ENCODE results near the gene CALML5.

CALML5 gene

DNA sequence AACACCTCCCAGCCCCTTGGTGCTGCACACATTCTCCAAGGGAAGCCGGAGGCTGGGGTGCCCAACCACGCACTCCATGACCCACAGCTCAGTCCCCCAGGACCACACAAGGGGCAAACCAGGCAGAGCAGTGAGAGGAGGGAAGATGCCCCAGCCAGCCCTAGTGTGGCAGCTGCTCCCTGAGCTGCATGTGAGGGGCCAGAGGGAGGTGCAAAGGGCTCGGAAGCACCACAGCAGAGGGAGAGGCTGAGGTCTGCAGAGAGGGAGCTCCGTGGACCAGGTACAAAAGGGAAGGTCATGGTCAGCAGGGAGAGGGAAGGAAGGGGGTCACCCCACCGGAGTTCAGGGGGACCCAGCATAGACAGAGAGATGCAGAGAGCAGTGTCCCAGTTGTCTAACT is 1.5 kb upstream of the CALML5 start:
- no peak for DNase-seq (ENCODE audit: low spot score)

DNA sequence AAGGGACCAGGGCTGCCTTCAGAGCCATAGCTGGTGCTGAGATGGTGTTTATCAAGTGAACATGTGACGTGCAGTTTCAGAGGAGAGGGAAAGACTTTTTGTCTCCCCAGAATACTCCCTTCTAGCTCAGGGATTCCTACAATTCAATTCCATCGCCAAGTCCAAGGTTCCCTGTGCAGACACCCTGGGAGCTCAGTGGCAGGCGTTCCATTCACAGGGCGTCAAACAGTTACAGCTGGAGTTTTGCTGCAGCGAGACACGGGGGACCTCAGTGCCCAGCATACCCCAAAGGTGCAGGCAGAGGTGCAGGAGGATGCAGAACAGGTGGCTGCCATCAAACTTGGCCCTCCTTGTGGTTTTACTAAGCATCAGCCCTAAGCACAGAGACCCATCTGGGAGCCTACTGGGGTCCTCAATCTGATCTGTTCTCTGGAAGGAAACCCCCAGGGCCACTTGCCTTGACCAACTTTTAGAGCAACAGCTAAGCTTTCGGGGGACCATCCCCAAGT is 846 bp upstream of the CALML5 start:
- DNase-seq (ENCODE audit: low spot score): no peak

DNA sequence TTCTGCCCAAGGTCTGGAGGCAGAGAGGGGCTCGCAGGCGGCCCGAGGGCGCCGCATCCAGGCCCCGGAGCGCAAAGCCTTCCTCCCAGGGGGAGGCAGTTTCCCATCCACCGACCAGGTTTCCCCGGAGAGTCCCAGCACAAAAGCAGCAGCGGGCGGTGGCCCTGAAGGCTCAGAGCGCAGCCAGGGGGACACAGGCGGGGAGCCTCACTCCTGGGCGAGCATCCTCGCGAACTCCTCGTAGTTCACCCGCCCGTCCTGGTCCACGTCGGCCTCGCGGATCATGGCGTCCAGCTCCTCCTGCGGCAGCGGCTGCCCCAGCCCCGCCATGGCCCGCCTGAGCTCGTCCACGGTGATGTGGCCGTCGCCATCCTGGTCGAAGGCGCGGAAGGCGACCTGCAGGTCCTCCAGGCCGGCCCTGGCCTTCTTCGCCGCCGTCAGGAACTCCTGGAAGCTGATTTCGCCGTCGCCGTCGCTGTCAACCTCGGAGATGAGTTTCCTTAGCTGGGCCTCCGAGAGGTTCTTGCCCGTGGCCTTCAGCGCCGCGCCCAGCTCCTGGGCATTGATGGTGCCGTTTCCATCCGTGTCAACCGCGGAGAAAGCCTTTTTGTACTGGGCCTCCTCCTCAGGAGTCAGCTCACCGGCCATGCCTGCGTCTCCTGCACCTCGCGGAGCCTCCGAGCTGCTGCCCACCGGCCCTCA is 428 bp downstream of the CALML5 start:
- no peak for DNase-seq (ENCODE audit: low spot score)

DNA sequence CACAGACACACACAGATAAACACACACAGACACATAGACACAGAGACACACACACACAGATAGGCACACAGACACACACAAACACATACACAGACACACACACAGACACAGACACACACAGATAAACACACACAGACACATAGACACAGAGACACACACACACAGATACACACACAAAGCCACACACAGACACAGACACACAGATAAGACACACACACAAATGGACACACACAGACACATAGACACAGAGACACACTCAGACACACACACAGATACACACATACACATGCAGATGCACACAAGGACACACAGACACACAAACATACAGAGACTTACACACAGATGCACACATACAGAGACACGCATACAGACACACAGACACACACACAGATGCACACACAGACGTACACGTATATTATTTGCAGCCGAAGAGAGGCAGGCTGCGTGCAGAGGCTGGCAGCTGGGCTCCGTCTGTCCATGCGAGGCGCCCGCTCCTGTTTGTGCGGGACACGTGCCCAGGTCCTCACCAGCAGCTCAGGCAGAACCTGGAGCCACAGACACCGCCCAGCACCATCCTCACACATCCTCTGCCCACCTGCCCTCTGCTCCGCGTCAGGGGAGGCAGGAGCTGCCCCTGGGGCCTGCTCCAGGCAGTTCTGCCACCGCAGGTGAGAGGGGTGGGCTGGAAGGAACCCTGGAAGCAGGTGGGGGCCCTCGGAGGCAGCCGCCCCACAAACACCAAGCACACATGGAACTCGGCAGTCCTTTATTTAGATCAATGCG is 1.2 kb downstream of the CALML5 start:
- DNase-seq (ENCODE audit: low spot score): no peak

DNA sequence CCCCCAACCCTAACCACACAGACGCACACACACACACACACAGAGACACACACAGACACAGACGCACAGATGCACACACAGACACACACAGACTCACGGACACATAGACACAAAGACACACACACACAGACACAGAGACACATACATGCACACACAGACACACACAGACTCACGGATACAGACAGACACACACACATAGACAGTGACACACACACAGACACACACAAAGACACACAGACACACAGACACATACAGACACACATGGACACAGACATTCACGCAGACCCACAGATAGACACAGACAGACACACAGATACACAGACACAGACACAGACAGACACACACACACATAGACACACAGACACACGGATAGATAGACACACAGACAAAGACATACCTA is 2.1 kb downstream of the CALML5 start:
- no peak for DNase-seq (ENCODE audit: low spot score)

DNA sequence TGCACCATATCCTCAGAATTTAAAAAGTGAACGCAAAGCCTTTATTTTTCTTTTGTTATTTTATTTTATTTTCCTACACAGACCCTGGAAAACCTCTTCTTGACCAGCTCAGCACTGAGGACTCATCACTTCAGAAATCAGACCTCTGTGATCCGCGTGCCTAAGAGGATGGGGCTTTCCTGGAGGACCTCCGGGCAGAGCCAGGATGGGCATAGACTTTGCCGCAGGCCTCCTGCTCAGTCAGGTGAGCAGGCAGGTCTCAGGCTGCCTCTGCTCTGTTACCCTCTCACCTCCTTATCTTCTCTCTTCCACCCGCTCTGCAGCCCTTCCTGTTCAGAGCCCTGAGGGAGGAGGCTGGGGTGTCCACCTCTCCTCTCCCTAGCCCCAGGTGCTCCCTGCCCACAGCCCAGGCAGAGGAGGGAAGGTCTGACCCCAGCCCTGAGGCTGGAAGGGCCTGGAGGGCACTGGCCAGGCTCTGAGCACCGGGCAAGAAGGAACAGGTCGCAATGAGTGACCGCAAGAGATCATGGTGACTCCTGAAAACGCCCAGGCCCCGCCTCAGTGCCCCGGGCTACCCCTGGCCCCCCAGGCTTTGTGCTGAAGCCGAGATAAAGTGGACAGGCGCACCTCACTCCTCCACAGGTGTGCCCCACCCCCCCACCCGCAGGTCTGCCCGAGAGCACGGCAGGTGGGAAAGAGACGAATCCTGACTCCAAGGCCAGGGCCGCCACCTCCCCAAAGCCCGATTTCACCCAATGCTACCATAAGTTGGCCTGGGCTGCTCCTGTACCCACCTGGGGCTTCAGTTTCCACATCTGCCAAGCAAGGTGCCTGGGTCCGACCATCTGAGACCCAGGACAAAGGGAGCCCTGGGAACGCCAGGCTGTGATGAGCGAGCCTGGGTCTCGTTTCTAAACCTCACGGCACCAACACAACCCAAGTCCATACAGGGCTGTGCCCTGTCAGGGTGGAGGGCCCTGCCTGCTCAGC is 2.8 kb downstream of the CALML5 start:
- no peak for DNase-seq (ENCODE audit: low spot score)

DNA sequence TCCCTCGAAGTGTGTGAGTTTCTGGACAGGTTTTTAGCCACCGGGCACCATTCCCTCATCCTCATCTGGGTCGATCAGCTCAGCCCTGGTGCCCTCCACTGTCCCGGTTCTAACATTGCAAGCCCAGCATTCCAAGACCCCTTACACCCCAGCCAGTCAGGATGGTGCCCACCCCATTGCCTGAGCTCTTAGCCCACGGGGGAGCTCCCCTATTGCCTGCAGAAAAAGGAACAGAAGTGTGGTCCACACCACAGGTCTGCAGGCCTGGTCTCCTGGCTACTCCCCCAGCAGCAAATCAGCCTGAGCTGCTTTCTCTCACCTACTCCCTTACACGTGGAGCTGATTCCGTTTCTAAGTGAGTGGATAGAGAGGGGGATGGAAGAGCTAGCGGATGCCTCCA is 4.8 kb downstream of the CALML5 start:
- DNase-seq (ENCODE audit: low spot score): no peak

DNA sequence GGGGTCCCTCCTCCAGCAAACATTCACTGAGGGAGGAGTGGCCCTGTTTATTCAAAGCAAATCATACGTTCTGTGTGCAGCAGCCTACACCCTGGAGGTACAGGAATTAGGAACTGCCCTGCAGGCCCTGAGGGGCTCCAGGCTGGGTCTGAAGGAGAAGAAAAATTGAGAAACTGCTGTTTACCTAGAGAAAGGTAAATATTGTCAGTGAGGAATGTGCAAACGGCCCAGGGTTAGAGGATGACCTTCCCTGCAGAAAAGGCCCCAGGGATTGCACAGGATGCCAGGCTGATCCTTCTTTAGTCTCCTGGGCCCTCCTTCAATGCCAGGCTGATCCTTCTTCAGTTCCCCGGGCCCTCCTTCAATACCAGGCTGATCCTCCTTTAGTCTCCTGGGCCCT is 5.7 kb downstream of the CALML5 start:
- no peak for DNase-seq (ENCODE audit: low spot score)

DNA sequence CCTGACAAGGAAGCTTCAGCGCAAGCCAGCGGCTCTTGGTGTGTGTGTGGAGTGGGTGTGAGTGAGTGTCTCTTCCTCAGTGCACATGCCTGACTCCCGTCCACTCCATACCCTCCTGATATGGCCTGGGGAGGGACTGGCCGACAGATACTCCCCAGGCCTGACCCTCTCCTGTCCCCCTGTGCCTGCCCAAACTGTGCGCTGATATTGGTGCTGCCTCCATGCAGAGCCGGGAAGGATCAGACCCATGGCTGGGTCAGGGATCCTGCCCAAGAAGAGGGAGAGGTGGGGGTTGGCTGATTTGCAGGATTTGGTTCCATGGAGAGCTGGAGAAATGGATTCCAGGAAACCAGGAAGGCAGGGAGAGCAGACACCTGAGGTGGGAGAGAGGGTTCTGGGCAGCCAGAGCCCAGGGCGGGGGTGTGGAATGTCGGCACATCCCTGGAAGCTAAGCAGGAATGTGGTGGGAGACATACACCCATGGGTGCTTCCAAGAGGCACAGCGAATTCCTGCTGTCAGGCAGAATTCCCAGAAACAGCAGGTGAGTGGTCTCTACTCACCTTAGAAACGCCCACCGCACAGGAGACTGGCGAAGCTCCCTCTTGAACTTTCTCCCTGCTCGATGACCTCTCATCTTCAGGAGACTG is 6.3 kb downstream of the CALML5 start:
- DNase-seq (ENCODE audit: low spot score): no peak

DNA sequence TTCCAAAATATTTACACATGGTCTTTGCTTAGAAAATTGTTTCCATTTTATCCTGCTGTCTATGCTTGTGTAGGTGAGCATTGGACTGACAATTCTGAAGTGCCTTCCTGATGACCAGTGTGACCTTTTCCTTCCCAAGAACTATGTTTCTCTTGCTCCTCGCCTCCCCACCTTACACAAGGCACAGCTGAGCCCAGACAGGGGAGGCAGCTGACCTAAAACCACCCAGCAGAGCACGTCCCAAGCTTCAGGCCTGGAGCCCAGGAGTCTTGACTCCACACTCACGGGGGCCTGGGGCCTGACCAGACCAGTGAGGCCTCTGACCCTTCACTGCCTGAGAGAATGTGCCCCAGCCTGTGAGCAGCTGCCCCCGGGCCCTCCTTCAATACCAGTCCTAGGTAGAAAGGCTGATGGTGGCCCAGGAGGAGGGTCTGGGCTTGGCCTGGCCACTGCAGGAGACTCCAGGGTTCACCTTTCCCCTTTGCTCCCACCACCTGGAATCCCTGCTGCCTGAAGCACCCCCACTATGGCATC is 7.0 kb downstream of the CALML5 start:
- DNase-seq (ENCODE audit: low spot score): no peak

DNA sequence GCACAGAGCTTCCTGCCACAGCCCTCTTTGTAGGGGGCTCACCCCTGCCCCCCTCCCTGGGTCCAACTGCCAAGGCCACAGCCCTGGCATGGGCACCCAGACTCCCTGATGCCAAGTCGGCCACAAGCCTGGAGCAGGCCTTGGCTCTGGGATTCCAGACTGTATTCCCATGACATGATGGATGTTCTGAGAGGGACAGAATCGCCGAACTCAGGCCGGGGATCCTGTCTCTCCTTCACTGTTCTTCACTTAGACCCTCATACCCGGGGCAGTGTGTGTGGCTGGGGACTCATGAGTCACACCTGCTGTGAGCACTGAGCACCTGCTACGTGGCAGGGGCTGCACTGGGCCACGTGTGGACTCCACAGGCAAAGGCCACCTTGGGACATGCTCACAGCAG is 7.9 kb downstream of the CALML5 start:
- DNase-seq (ENCODE audit: low spot score): no peak

DNA sequence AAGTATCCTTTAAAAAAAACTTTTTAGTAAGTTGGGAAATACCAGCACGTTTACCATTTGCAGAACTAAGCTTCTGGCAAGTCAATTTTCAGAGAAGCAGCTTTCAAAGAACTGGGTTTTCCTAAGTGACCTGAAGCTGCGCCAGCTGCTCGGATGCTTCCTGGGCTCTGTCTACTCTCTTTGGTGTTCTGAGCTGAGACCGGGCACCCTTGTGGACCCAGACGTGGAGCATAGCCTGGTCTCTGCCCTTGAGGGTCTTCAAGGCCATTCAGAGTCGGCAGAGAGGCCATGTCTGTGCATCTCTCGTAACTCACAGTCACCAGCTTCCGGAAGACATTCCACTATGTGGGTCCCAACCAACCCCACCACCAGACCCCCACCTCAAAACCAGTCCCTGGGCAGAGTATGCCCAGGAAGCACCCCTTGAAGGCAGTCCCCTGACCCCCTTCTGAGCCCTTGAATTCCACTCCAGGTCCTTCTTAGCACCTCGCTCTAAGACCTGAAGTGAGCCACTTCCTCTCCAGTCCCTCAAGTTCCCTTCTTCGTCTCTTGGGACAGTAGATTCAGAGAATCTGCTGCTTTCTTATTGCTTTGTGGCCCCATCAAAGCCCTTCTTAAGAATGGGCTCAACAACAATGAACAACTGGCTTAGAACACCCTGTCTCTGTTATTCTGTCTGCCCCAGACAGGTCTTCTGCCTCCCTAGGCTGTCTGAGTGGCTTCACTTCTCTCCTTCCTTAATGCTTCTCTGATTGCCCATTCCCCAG is 8.5 kb downstream of the CALML5 start:
- DNase-seq (ENCODE audit: low spot score): no peak

DNA sequence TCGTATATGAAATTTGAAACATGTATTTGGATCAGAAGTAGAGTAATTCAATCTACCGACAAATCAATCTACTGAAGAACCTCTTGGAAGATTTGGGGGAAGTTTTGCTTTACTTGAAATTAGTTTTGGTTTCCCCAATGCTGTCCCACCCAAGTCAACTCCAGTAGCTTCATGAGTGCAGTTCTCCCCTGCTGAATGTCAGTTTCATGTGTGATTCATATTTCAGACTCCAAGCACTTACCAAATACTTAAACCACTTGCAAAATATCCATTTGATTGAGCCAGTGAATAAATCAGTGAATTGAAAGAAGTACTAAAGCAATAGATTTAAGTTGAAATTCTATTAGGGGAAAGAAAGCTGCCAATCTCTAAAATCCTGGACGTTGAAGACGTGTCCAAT is 9.3 kb downstream of the CALML5 start:
- DNase-seq (ENCODE audit: low spot score): no peak

DNA sequence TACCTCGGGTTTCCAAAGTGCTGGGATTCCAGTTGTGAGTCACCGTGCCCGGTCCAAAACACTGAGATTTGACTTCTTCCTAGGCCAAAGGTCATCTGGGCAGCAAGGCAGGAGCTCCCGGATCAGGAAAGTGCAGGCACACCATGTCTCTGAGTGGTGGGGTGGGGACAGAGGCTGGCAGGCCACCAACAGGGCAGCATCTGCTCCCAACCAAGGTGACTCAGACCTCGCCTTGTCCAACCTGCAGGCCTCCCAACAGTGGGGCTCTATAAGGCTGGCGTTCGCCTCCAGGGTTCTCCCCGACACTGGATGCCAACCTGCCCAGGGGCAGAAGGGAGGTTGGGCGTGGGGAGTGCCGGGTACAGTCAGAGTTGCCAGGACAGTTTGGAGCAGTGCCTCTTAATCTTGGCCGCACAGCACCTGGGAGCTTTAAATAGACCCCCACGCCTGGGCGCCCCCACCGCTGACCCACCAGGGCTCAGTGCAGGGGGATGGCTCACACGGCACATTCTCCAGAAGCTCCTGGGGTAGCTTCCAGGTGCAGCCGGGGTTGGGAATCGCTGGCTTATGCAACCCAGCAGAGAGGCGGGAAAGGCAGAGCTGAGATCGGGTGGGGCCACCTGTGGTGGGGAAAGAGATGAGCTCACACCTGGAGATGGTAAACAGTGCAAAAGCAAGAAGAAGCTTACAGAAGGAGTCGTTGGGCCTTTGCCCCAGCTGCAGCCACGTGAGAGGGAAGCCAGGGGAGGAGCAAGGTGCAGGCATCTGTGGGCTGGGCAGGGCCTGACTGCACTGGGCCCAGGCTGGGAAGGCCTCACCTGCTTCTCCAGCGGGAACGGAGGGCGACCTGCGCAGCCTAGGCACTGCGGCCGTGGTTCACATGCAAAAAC is 10.9 kb downstream of the CALML5 start:
- DNase-seq (ENCODE audit: low spot score): peak; percentile 74

DNA sequence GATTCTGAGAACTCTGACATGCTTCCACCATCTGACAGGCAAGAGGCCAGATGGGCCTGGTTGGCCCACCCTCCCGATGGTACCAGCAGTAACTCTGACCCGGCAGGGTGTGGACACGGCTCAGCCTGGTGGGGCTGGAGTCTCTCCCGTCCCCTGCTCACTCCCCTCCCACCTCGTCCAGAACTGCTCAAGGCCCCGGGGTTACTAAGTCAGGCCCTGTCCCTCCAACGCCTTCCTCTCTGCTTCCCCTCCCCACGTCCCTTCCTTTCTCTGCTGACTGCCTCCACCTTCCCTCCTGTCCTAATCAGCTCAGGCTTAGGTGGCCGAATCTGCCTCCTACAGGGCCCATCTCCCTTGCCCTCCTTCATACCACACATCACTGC is 12.5 kb downstream of the CALML5 start:
- DNase-seq (ENCODE audit: low spot score): no peak

DNA sequence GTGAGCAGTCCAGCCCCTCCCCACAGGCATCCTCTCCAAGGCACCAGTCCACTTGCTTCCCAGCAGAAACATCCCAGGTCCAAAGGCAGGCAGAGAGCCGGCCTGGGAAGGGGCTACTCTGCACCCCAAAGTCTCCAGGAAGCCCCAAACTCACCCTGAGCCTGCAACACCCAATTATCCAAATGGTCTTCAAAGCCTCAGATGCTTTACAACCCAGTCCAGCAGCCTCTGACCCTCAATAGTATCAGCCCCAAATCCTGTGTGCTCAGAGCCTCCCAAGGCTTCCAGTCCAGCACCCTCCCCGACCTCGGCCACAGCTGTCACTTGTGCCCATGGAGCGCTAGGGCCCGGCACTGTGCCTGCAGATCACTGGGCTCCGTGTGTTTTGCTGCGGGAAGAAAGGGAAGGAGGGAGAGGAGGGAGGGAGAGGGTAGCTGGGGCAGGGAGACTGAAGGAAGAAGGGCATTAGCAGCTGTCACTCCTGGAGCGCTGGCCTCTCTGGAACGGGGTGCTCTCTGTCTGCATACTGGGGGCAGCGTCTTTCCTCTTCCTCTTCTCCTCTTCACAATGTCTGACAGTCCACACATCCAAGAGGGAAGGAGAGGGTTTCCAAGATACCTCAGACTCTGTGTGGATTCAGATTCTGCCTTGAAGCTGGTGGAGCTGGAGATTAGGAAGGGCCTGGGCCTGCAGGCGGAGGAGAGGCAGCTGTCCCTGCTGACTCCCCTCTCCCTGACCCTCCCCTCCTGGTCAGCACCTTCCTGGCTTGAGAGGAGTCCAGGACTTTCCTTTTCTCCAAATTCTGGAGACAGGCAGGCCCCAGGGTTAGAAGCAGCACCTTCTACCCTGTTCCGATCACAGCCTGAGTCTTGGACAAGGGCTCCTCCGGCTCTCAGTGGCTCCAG is 13.2 kb downstream of the CALML5 start:
- no peak for DNase-seq (ENCODE audit: low spot score)

DNA sequence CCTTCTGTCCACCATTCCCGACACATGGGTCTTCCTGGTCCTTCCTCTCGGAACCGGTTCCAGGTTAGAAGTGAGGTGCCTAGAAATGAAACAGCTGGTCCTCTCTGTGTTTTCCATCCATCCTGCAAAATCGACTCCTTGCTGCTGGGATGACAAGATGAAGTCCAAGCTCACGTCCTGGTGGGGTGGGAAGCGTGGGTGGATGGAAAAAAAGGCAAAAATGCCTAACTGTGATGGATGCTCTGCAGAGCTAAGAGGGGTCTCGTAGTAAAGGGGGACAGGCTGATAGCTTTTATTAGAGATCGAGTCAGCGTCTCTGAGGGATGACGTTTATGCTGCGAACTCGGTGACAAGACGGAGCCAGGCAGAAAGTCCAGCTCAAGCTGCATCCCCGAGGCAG is 14.1 kb downstream of the CALML5 start:
- DNase-seq (ENCODE audit: low spot score): no peak

DNA sequence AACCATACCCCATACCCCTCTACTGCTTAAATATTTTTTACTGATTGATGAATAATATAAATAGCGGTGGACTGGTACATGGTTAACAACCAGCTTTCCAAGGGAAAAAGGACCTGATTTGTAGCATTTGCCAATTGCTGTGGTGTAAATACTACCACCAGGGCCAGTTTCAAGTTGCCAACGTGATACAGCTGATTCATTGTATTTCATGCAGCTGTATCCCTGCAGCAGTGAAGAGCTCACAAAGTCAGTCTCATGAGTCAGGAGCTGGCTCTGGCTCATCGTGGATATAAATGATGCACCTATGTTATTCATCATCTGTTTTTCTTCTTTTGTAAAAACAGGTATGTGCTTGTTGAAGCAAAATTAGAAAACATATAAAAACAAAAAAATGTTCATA is 15.2 kb downstream of the CALML5 start:
- no peak for DNase-seq (ENCODE audit: low spot score)

DNA sequence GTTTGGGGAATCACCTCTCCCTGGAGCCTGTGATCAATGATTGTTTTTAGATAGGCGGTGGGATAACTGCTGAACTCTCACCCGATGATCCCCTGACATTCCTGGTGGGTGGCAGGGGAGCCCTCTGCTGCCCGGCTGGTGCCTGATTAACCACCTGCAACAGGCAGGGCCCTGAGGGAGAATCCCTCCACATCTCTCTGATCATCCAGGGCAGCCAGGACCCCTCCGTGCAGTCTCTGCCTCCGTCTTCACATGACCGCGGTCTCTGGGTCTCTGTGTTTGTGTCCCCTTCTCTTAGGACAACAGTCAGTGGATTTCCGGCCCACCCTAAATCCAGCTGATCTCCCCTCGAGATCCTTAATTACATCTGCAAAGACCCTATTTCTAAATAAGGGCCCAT is 17.4 kb downstream of the CALML5 start:
- no peak for DNase-seq (ENCODE audit: low spot score)
